ENCODE measurements around the gene DYRK3.

Gene DYRK3

GRCh38 chr1:206684003-206684402 lies 48.7 kb downstream of the DYRK3 start:
- DNase-seq (ENCODE audit: low spot score) = no peak

- DNase-seq (ENCODE audit: low spot score) = peak; percentile 92
Measured at GRCh38 chr1:206684478-206685333, 49.4 kb downstream of the DYRK3 start, which contains the start of gene MAPKAPK2. Gene MAPKAPK2, plus strand, starts transcription at chr1:206684905. Its CDS starts 325 bp downstream, at chr1:206685230.

GRCh38 chr1:206685334-206685768 lies 50.0 kb downstream of the DYRK3 start:
- peak; percentile 52 for DNase-seq (ENCODE audit: low spot score)

- peak; percentile 80 for DNase-seq (ENCODE audit: low spot score)
Measured at GRCh38 chr1:206685769-206686477, 50.6 kb downstream of the DYRK3 start.

- no peak for DNase-seq (ENCODE audit: low spot score)
Measured at GRCh38 chr1:206686478-206687249, 51.3 kb downstream of the DYRK3 start.

- DNase-seq (ENCODE audit: low spot score) = no peak
Measured at GRCh38 chr1:206687251-206687914, 52.0 kb downstream of the DYRK3 start.

- DNase-seq (ENCODE audit: low spot score) = no peak
Measured at GRCh38 chr1:206687915-206688442, 52.6 kb downstream of the DYRK3 start.

GRCh38 chr1:206690516-206690915 lies 55.2 kb downstream of the DYRK3 start:
- DNase-seq (ENCODE audit: low spot score) = no peak

GRCh38 chr1:206691604-206692003 lies 56.3 kb downstream of the DYRK3 start:
- no peak for DNase-seq (ENCODE audit: low spot score)

- DNase-seq (ENCODE audit: low spot score) = peak; percentile 69
Measured at GRCh38 chr1:206693029-206693428, 57.7 kb downstream of the DYRK3 start.

GRCh38 chr1:206693592-206693991 lies 58.3 kb downstream of the DYRK3 start:
- DNase-seq (ENCODE audit: low spot score) = peak; percentile 47

- no peak for DNase-seq (ENCODE audit: low spot score)
Measured at GRCh38 chr1:206694171-206695124, 59.1 kb downstream of the DYRK3 start.

GRCh38 chr1:206695733-206696132 lies 60.4 kb downstream of the DYRK3 start:
- no peak for DNase-seq (ENCODE audit: low spot score)

- DNase-seq (ENCODE audit: low spot score) = no peak
Measured at GRCh38 chr1:206696812-206697585, 61.7 kb downstream of the DYRK3 start.

GRCh38 chr1:206698011-206698410 lies 62.7 kb downstream of the DYRK3 start:
- no peak for DNase-seq (ENCODE audit: low spot score)
